GM21737 (cell line): ENCODE results near the gene BARX1.
"Not testable (repeated sequence)": the region's sequence is repeated elsewhere in the genome, so short reads cannot be mapped to it uniquely, and the experiment has no call there.

Experiments
- ATAC-seq: cut with Tn5 transposase; IDR thresholded peaks from one replicate; pipeline ENCODE4 v1.9.1; 2021; ENCODE audit warnings: mild to moderate bottlenecking, moderate library complexity; ENCODE audit not compliant: unreplicated experiment

Gene BARX1

DNA sequence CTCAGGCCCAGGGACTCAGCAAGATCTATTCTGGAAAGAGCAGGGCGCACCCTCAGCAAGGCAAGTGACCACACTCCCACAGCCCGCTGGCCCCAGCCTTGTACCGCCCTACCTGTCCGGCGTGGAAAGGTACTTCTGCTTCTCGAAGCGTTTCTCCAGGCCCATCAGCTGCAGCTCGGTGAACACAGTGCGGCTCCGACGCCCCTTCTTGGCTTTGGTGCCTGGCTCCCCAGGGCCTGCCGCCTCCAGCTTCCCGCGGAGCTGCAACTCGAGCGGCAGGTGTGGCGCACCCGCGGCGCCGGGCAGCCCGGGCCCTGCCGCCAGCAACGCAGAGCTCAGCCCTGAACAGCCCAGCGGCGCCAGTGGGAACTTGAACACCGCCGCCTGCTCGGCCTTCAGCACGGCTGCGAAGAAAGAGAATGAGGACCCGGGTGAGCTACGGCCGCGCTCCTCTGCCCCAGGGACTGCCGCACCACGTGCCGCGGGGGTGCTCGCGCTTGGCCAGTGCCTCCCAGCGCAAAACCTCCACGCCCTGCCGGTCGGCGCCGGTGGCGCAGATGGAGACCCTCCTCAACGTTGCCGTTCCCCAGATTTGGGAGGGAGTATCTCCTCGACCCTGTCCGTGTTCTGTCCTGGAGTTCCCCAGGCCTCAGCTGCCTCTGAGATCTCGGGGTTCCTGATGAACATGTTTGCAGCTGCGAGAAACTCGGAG, 2.2 kb downstream of the BARX1 start:
- ATAC-seq, result no peak

- no peak for ATAC-seq
Measured at GRCh38 chr9:93952119-93952783, 2.9 kb downstream of the BARX1 start.

DNA sequence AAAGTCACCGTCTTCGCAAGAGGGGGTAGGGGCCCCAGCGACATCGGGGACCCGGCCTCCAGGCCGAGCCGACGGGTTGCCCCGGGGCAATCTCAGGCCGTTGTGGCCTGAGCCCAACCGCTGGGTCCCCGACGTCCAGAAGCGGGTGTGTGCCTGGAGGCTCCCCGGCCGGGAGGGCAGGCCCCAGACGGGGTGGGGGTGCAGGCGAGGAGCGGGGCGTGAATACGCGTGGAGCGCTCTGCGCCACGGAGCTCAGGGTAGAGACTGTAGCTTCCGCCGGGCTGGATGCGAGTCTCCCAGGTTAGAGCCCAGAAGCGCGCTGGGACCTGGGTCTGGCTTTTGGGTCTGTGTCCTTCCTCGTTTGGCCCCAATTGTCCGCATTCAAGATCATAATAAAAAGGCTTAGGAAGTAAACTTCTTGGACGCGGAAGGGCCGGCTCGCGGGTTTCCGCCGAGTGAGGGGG, 3.5 kb downstream of the BARX1 start:
- no peak for ATAC-seq

GRCh38 chr9:93950619-93951601, 4.2 kb downstream of the BARX1 start:
- ATAC-seq, result no peak

DNA sequence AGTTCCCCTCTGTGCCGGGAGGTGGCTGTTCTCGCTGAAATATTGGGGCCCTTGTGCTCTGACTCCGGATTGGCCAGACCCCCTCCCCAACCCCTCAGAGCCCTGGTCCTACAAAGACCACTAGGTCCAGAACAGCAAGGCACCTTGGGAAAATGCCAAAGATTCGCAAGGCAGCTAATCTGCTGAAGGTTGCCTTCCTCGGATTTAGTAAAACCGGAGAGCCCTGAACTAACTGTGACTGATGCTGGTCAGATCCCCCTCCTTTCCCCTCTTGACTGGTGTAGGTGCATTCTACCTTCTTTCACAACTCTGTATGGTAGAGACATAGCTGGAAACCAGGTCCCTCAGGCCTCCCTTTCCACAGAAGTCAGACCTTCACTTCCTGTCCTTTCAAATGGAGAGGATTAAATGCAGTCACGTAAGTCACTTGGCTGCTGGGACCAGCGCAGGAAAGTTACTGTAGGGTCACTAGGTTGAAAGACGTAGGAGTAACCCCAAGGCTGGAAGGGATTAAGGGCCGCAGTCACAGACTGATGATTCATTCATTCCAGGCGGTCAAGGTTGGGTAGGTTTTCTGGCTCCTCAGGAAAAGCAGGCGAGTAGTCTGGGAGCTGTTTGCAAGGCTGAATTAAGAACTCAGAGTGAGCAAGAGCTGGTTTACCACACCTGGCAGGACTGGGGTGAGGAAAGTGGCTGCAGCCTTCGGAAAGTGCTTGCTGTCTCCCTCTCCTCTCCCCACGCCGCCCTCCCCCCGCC, 5.3 kb downstream of the BARX1 start:
- no peak for ATAC-seq

GRCh38 chr9:93949073-93949693, 6.0 kb downstream of the BARX1 start:
- ATAC-seq, result no peak

- ATAC-seq, result no peak
Measured at GRCh38 chr9:93948441-93949072, 6.6 kb downstream of the BARX1 start.

GRCh38 chr9:93947409-93948070, 7.6 kb downstream of the BARX1 start:
- ATAC-seq, result no peak

DNA sequence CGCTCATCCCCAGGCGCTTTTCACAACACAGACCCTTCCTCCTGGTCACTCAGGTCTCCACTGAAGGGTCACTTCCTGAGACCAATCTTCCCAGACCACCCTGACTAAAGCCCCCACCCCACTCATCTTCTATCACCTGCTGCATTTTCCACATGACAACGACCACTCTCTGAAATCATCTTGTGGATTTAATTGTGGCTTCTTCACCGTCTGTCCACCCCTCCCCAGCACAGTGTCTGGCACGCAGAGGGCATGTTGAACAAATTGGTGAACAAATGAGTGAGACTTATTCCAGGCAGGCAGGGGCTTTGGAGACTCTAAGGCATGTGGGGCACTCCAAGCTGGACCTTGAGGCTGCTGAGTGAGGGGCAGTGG, 8.8 kb downstream of the BARX1 start:
- ATAC-seq, result no peak

- ATAC-seq, result no peak
Measured at GRCh38 chr9:93945400-93946337, 9.5 kb downstream of the BARX1 start.

- no peak for ATAC-seq
Measured at GRCh38 chr9:93944011-93944410, 11.1 kb downstream of the BARX1 start.

DNA sequence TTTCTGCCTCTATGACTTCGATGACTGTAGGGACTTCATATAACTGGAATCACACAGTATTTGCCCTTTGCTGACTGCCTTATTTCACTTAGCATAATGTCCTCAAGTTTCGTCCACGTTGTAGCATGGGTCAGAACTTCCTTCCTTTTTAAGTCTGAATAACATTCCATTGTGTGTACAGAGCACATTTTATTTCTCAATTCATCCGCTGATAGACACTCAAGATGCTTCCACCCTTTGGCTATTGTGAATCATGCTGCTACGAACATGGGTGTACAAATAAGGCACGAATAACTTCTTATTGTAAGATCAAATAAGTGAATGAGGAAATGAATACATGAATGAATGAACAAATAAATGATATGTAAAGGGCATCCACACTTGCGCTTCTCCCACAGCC, 13.0 kb downstream of the BARX1 start:
- no peak for ATAC-seq

DNA sequence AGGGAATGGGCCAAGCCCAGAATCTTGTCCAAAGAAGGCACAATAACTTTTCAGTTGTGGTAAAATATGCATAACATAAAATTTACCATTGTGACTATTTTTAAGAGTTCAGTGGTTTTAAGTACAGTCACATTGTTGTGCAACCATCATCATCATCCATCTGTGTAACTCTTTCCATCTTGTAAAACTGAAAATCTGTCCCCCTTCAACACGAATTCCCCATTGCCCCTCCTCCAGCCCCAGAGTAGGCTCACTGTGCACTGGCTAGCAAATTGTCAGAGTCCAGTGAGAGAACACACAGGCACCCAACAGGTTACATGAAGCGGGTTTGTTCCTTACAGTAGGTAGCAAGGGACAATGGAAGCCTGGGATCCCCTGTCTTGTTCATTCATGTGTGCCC, 13.7 kb downstream of the BARX1 start:
- no peak for ATAC-seq

DNA sequence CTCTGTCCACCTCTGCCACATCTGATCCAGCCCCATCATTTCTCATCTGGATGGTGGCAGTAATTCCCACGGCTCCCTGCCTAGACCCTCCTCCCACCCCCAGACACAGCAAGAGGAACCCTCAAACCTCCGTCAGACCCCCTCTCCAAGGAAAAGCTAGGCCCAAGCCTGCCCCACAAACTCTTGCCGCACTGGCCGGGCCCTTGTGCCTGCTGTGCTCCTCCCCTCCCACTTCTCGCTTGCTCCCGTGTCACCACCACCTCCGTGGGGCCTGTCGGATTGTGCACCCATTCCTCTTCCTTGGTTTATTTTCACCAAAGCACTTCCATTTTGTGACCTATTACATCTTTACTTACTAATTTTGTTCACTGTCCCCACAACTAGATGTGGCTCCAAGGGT, 14.2 kb downstream of the BARX1 start:
- no peak for ATAC-seq

GRCh38 chr9:93939589-93939988, 15.6 kb downstream of the BARX1 start:
- not testable (repeated sequence) for ATAC-seq

DNA sequence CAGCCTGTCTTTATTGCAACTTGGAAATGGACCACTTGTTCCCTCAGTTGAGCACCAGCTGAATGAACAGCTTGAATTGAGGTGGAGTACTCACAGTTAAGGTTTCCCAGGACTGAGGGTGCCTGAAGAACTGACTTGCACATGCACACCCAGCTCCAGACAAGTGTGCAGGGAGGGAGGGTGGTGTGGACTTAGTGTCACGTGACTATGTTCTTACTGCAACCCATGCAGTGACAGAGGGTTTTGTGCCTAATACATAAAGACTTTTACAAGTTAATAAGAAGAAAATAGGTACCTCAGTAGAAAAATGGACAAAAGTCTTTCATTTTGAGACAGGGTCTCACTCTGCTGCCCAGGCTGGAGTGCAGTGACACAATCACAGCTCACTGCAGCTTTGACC, 18.0 kb downstream of the BARX1 start:
- ATAC-seq, result no peak

- ATAC-seq, result no peak
Measured at GRCh38 chr9:93931905-93932304, 23.2 kb downstream of the BARX1 start.

DNA sequence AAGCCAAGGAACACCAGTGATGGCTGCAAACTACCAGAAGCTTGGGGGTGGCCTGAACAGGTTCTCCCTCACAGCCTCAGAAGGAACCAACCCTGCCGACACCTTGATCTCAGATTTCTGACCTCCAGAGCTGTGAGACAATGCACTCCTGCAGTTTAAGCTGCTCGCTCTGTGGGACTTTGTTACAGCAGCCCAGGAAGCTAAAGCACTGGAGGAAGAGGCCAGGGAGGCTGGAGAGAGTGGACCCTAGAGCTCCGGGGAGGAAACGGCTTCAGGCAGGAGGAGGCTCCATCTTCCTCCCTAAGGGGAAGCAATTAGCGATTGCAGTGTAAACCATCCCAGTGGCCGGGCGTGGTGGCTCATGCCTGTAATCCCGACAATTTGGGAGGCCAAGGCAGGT, 25.1 kb downstream of the BARX1 start:
- no peak for ATAC-seq
